HepG2 (cell line): ENCODE measurements around the gene GNAL. TPM values are rescaled to one million over a fixed set of nuclear protein-coding genes. Genes with fewer than 3 reads are reported as not detected.
A peak's percentile ranks its signal among the peaks of the same experiment; 100 is the strongest.

Experiments
- ADNP ChIP-seq: sonication (generic); formaldehyde crosslinking; IDR thresholded peaks from 2 replicates; pipeline ENCODE4 v1.4.0; 2020; ENCODE audit warnings: missing genetic modification reagents
- EEA1 ChIP-seq: sonication (generic); formaldehyde crosslinking; IDR thresholded peaks from 2 replicates; pipeline ENCODE4 v1.5.1; 2020; ENCODE audit warnings: mild to moderate bottlenecking, missing genetic modification reagents, borderline replicate concordance
- JUNB ChIP-seq: sonication (generic); formaldehyde crosslinking; IDR thresholded peaks from 2 replicates; pipeline ENCODE4 v1.8.0; 2022; ENCODE audit warnings: missing genetic modification reagents, mild to moderate bottlenecking, borderline replicate concordance
- KAT8 ChIP-seq: IDR thresholded peaks from 2 replicates; pipeline ENCODE4 v1.6.1; 2016; ENCODE audit warnings: missing genetic modification reagents, missing compliant biosample characterization
- MAZ ChIP-seq, 2 experiments: sonication (generic) in 1 of 2; formaldehyde crosslinking in 1 of 2; IDR thresholded peaks; 2 replicates each; pipeline versions ENCODE4 v1.5.0 to v1.6.1; 2012 to 2020; ENCODE audit warnings: low read depth in 2 of 2, mild to moderate bottlenecking in 2 of 2, borderline replicate concordance in 1 of 2, improper control_type of control experiment in 1 of 2, low read length in 1 of 2, missing genetic modification reagents in 1 of 2, moderate library complexity in 1 of 2
- MIER2 ChIP-seq: IDR thresholded peaks from 2 replicates; pipeline ENCODE4 v1.6.1; 2016; ENCODE audit warnings: missing biosample characterization, missing genetic modification reagents
- MTA1 ChIP-seq: sonication (generic); formaldehyde crosslinking; IDR thresholded peaks from 2 replicates; pipeline ENCODE4 v1.4.0; 2020; ENCODE audit warnings: missing genetic modification reagents, mild to moderate bottlenecking, borderline replicate concordance
- MYNN ChIP-seq: sonication (generic); formaldehyde crosslinking; IDR thresholded peaks from 2 replicates; pipeline ENCODE4 v1.4.0; 2020; ENCODE audit warnings: mild to moderate bottlenecking, low read depth, missing genetic modification reagents
- NCOA1 ChIP-seq: sonication (generic); formaldehyde crosslinking; IDR thresholded peaks from 2 replicates; pipeline ENCODE4 v1.9.0; 2021; ENCODE audit warnings: missing genetic modification reagents
- NCOA5 ChIP-seq: sonication (generic); formaldehyde crosslinking; IDR thresholded peaks from 2 replicates; pipeline ENCODE4 v1.4.0; 2020; ENCODE audit warnings: missing genetic modification reagents
- NFIB ChIP-seq: sonication (generic); formaldehyde crosslinking; IDR thresholded peaks from 2 replicates; pipeline ENCODE4 v1.9.0; 2021; ENCODE audit warnings: missing genetic modification reagents, mild to moderate bottlenecking, borderline replicate concordance
- NFKBIZ ChIP-seq: IDR thresholded peaks from 2 replicates; pipeline ENCODE4 v1.6.1; 2018; ENCODE audit warnings: missing genetic modification reagents, missing compliant biosample characterization
- RBAK ChIP-seq: sonication (generic); formaldehyde crosslinking; IDR thresholded peaks from 2 replicates; pipeline ENCODE4 v1.5.1; 2020; ENCODE audit warnings: mild to moderate bottlenecking, missing genetic modification reagents
- SAP130 ChIP-seq: IDR thresholded peaks from 2 replicates; pipeline ENCODE4 v1.6.1; 2016; ENCODE audit warnings: low read depth
- SIN3A ChIP-seq: IDR thresholded peaks from 2 replicates; pipeline ENCODE4 v1.6.1; 2011; ENCODE audit warnings: low read depth, mild to moderate bottlenecking, control low read depth, low read length, borderline replicate concordance
- SMARCC2 ChIP-seq: fragments of 450-650 bp; IDR thresholded peaks from 2 replicates; pipeline ENCODE4 v1.6.1; 2017; ENCODE audit warnings: antibody characterized with exemption, mild to moderate bottlenecking
- SMYD3 ChIP-seq: sonication (generic); formaldehyde crosslinking; IDR thresholded peaks from 2 replicates; pipeline ENCODE4 v1.8.1; 2023; ENCODE audit warnings: mild to moderate bottlenecking, missing genetic modification reagents
- SOX6 ChIP-seq, 2 experiments: fragments of 450-650 bp in 1 of 2; sonication (generic) in 1 of 2; formaldehyde crosslinking in 1 of 2; IDR thresholded peaks; 2 replicates each; pipeline versions ENCODE4 v1.4.0 to v1.6.1; 2017 to 2020; ENCODE audit warnings: antibody characterized with exemption in 1 of 2, mild to moderate bottlenecking in 1 of 2, missing genetic modification reagents in 1 of 2
- THRA ChIP-seq: sonication (generic); formaldehyde crosslinking; IDR thresholded peaks from 2 replicates; pipeline ENCODE4 v1.4.0; 2020; ENCODE audit warnings: missing genetic modification reagents, borderline replicate concordance
- ZBTB20 ChIP-seq: sonication (generic); formaldehyde crosslinking; IDR thresholded peaks from 2 replicates; pipeline ENCODE4 v1.8.1; 2023; ENCODE audit warnings: missing genetic modification reagents, low read depth, mild to moderate bottlenecking, borderline replicate concordance
- ZNF713 ChIP-seq: sonication (generic); formaldehyde crosslinking; IDR thresholded peaks from 2 replicates; pipeline ENCODE4 v1.4.0; 2020; ENCODE audit warnings: mild to moderate bottlenecking, missing genetic modification reagents
- ZNF772 ChIP-seq: sonication (generic); formaldehyde crosslinking; IDR thresholded peaks from 2 replicates; pipeline ENCODE4 v1.5.0; 2020; ENCODE audit warnings: mild to moderate bottlenecking, missing genetic modification reagents
- ZNF777 ChIP-seq: sonication (generic); formaldehyde crosslinking; IDR thresholded peaks from 2 replicates; pipeline ENCODE4 v1.4.0; 2020; ENCODE audit warnings: missing genetic modification reagents
- ZSCAN29 ChIP-seq: sonication (generic); formaldehyde crosslinking; conservative IDR thresholded peaks from 2 replicates; pipeline ENCODE4 v1.4.0; 2020; ENCODE audit warnings: mild to moderate bottlenecking, missing genetic modification reagents
- polyA plus RNA-seq, 8 experiments: library from polyadenylated mRNA; depleted of rRNA in 3 of 8; stranded (reverse) in 7 of 8; unstranded in 1 of 8; fragments of >200 nt; fragmentation: Illumina TruSeq in 4 of 8; extraction: Trizol in 4 of 8; gene quantifications; 2 replicates each; pipeline versions ENCODE4 v1.2.1 to v1.2.3, GENCODE V29; 2011 to 2016; ENCODE audit warnings: low read depth in 4 of 8, missing spikeins in 1 of 8, mixed read lengths in 1 of 8; ENCODE audit not compliant: insufficient read depth in 1 of 8
- total RNA-seq, 5 experiments: library from RNA; depleted of rRNA; stranded (reverse); fragments of >200 nt; fragmentation: Illumina TruSeq; extraction: Trizol; gene quantifications; 2 replicates each; pipeline ENCODE4 v1.2.3, GENCODE V29; 2016; ENCODE audit warnings: low read depth in 1 of 5
- TF ChIP-seq, protein P1 (sequence below): sonication (generic); formaldehyde crosslinking; IDR thresholded peaks from 2 replicates; pipeline ENCODE4 v1.4.0; 2020; ENCODE audit warnings: mild to moderate bottlenecking, missing genetic modification reagents
- TF ChIP-seq, protein P2 (sequence below): sonication (generic); formaldehyde crosslinking; IDR thresholded peaks from 2 replicates; pipeline ENCODE4 v1.4.0; 2020; ENCODE audit warnings: mild to moderate bottlenecking, missing genetic modification reagents
- TF ChIP-seq, protein P3 (sequence below): IDR thresholded peaks from 2 replicates; pipeline ENCODE4 v1.6.1; 2016; ENCODE audit warnings: low read depth

Gene GNAL
- total and polyA plus RNA-seq, 2 of the 13 experiments (the other 11 are each of a cell fraction or from before 2014, with no cell fraction given) = 0.87 to 1.4 TPM

- TF ChIP-seq SAP130 = peak; percentile 76
- TF ChIP-seq NCOA1 (CRISPR knock-in tag) = no peak
- no peak for TF ChIP-seq NFIB (CRISPR knock-in tag)
- no peak for TF ChIP-seq NFKBIZ
- TF ChIP-seq ZNF777 (CRISPR knock-in tag) = no peak
- no peak for TF ChIP-seq KAT8
- no peak for TF ChIP-seq MTA1 (CRISPR knock-in tag)
- no peak for TF ChIP-seq SMYD3 (CRISPR knock-in tag)
- peak; percentile 54; the same call in 1 of the 2 replicates for TF ChIP-seq JUNB
- TF ChIP-seq MAZ (IDR thresholded peaks at IDR 0.05; ENCODE audit: borderline replicate concordance, low read depth, low read length) = no peak
- no peak for TF ChIP-seq MAZ (CRISPR knock-in tag; IDR thresholded peaks at IDR 0.05; ENCODE audit: low read depth)
- no peak for TF ChIP-seq RBAK (CRISPR knock-in tag)
- TF ChIP-seq MYNN (CRISPR knock-in tag) = no peak
- TF ChIP-seq EEA1 (CRISPR knock-in tag) = no peak
- TF ChIP-seq, protein P1, sequence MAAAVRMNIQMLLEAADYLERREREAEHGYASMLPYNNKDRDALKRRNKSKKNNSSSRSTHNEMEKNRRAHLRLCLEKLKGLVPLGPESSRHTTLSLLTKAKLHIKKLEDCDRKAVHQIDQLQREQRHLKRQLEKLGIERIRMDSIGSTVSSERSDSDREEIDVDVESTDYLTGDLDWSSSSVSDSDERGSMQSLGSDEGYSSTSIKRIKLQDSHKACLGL (CRISPR knock-in tag) = no peak
- TF ChIP-seq, protein P2, sequence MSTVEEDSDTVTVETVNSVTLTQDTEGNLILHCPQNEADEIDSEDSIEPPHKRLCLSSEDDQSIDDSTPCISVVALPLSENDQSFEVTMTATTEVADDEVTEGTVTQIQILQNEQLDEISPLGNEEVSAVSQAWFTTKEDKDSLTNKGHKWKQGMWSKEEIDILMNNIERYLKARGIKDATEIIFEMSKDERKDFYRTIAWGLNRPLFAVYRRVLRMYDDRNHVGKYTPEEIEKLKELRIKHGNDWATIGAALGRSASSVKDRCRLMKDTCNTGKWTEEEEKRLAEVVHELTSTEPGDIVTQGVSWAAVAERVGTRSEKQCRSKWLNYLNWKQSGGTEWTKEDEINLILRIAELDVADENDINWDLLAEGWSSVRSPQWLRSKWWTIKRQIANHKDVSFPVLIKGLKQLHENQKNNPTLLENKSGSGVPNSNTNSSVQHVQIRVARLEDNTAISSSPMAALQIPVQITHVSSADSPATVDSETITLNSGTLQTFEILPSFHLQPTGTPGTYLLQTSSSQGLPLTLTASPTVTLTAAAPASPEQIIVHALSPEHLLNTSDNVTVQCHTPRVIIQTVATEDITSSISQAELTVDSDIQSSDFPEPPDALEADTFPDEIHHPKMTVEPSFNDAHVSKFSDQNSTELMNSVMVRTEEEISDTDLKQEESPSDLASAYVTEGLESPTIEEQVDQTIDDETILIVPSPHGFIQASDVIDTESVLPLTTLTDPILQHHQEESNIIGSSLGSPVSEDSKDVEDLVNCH (CRISPR knock-in tag) = no peak
- TF ChIP-seq THRA (CRISPR knock-in tag) = peak; percentile 64; the same call in 1 of the 2 replicates
- TF ChIP-seq, protein P3, sequence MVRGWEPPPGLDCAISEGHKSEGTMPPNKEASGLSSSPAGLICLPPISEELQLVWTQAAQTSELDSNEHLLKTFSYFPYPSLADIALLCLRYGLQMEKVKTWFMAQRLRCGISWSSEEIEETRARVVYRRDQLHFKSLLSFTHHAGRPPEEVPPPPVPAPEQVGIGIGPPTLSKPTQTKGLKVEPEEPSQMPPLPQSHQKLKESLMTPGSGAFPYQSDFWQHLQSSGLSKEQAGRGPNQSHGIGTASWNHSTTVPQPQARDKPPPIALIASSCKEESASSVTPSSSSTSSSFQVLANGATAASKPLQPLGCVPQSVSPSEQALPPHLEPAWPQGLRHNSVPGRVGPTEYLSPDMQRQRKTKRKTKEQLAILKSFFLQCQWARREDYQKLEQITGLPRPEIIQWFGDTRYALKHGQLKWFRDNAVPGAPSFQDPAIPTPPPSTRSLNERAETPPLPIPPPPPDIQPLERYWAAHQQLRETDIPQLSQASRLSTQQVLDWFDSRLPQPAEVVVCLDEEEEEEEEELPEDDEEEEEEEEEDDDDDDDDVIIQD (CRISPR knock-in tag) = 0 out of 2 replicates have a peak, but pooled peaks have one; percentile 42
- no peak for TF ChIP-seq MIER2 (CRISPR knock-in tag)
- TF ChIP-seq ZNF772 (CRISPR knock-in tag) = no peak
- no peak for TF ChIP-seq NCOA5 (CRISPR knock-in tag)
- TF ChIP-seq ZNF713 = no peak
- TF ChIP-seq ZSCAN29 (CRISPR knock-in tag) = no peak
- TF ChIP-seq ZBTB20 (CRISPR knock-in tag) = no peak
- no peak for TF ChIP-seq SOX6 (IDR thresholded peaks at IDR 0.05)
- peak; percentile 43; the same call in 1 of the 2 replicates for TF ChIP-seq SOX6 (CRISPR knock-in tag; IDR thresholded peaks at IDR 0.05)
- TF ChIP-seq ADNP (CRISPR knock-in tag) = no peak
- TF ChIP-seq SMARCC2 = no peak
- no peak for TF ChIP-seq SIN3A
Measured at GRCh38 chr18:11859903-11860407, 170.9 kb downstream of the GNAL start (continued).
